ENCODE measurements around the gene SNRNP200. TPM values are rescaled to one million over a fixed set of nuclear protein-coding genes. Genes with fewer than 3 reads are reported as not detected.
A peak's percentile ranks its signal among the peaks of the same experiment; 100 is the strongest.

SNRNP200 gene
- total and polyA plus RNA-seq, 9 donors, result 71.1 to 149 (median 124) TPM

DNA sequence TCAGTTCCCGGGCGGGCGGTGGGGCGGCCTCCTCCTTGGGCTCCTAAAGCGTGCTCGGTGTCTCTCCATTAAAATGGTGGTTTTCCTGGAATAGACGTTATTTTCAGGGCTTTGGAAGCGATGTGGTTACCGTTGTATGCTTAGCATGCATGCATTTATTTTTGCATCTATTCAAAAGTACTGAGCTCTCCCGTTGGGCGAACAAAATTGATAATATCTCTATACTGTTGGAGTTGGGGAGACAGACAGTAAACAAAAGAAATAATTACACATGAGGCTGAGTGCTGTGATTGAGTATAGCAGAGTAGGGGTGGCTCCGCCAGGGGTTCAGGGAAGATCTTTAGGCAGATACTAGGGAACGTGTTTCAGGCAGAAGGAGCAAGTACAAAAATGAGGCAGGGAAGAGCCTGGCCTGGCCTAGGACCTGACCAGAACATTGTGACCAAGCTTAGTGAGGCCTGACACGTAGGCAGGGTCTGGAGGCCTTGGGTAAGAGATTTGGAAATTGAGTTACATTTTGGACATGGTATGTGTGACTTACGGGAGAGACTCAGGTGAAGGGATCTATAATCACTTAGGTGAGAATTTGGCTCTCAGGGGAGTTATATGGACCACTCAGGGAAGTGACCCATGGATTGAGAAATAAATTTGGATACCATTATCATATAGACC is 30.9 kb upstream of the SNRNP200 start:
- TF ChIP-seq EP300 (IDR thresholded peaks at IDR 0.05), result no peak
- no peak for TF ChIP-seq CTCF (IDR thresholded peaks at IDR 0.05)
- TF ChIP-seq POLR2A (IDR thresholded peaks at IDR 0.05), result no peak
- 12 to 15% (median 13%) methylated on average over 15 of the region's 15 CpGs for WGBS, 3 donors
- intact Hi-C loops (cut with DNase I), result no loop called here
- Histone ChIP-seq H3K27me3 (no peaks in the 10 kb centered on the region), H3K4me3 (peak overlapping the region; percentile 59), H3K36me3 (no peaks in the 10 kb centered on the region), H3K4me1 (ENCODE audit: insufficient read depth) (peaks cover 3% of the 10 kb centered on the region), H3K9me3 (no peaks in the 10 kb centered on the region), H3K27ac (no peak overlapping the region)
- no peak for DNase-seq

GRCh38 chr2:96333708-96334107 is 28.4 kb upstream of the SNRNP200 start:
- no peak overlapping the region for H3K4me3 ChIP-seq
- intact Hi-C loops (cut with DNase I), result no loop called here

DNA sequence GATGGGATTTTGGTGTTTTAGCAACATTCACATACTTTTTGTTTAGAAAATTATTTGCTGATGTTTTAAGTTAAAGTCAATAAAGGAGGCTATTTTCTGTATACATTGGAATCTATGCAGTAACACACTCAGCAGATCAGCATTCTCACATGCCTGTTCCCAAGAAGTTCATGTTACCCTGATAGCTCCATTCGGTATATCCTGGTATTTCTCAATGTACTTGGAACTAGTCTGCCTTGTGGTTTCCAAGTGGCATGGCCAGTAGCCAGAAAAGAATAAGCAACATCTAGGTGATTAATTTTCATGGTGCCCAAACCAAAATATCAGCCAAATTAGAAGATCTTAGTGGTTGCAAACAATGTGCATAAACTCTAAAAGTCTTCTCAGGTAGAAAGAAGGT is 25.1 kb upstream of the SNRNP200 start:
- TF ChIP-seq POLR2A (IDR thresholded peaks at IDR 0.05) (no peak), EP300 (IDR thresholded peaks at IDR 0.05) (no peak), CTCF (IDR thresholded peaks at IDR 0.05) (no peak)
- intact Hi-C loops (cut with DNase I), result no loop called here
- no peak for DNase-seq

More at GRCh38 chr2:96333708-96334107, 28.4 kb upstream of the SNRNP200 start:
- no peak for DNase-seq
- H3K9me3 ChIP-seq, result no peaks in the 10 kb centered on the region
- H3K36me3 ChIP-seq, result no peaks in the 10 kb centered on the region
- H3K27ac ChIP-seq, result no peak overlapping the region
- H3K27me3 ChIP-seq, result no peaks in the 10 kb centered on the region
- peaks cover 3% of the 10 kb centered on the region for H3K4me1 ChIP-seq (ENCODE audit: insufficient read depth)
- TF ChIP-seq CTCF (IDR thresholded peaks at IDR 0.05), result no peak
- TF ChIP-seq EP300 (IDR thresholded peaks at IDR 0.05), result no peak
- TF ChIP-seq POLR2A (IDR thresholded peaks at IDR 0.05), result no peak
- WGBS, 3 donors, result 78 to 85% (median 84%) methylated on average over 3 of the region's 3 CpGs

DNA sequence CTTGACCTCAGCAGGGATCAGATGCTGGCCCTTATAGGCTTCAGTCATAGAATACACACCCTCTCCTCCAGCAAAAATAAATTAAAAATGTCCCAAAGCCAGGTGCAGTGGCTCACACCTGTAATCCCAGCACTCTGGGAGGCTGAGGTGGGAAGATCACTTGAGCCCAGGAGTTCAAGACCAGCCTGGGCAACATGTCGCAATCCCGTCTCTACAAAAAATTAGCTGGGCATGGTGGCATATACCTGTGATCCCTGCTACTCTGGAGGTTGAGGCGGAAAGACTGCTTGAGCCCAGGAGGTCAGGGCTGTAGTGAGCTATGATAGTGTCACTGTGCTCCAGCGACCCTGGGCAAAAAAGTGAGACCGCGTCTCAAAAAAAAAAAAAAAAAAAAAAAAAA is 24.5 kb upstream of the SNRNP200 start:
- Histone ChIP-seq H3K9me3 (no peaks in the 10 kb centered on the region), H3K27me3 (no peaks in the 10 kb centered on the region), H3K4me1 (ENCODE audit: insufficient read depth) (peaks cover 3% of the 10 kb centered on the region), H3K36me3 (no peaks in the 10 kb centered on the region), H3K27ac (no peak overlapping the region), H3K4me3 (no peak overlapping the region)
- TF ChIP-seq POLR2A (IDR thresholded peaks at IDR 0.05) (no peak), EP300 (IDR thresholded peaks at IDR 0.05) (no peak), CTCF (IDR thresholded peaks at IDR 0.05) (no peak)
- 91 to 100% (median 96%) methylated on average over 6 of the region's 6 CpGs for WGBS, 3 donors
- no peak for DNase-seq
- intact Hi-C loops (cut with DNase I), result no loop called here

More for the DNA sequence above, 25.1 kb upstream of the SNRNP200 start:
- Histone ChIP-seq H3K4me1 (ENCODE audit: insufficient read depth) (peaks cover 3% of the 10 kb centered on the region), H3K27me3 (no peaks in the 10 kb centered on the region), H3K36me3 (no peaks in the 10 kb centered on the region), H3K9me3 (no peaks in the 10 kb centered on the region), H3K27ac (no peak overlapping the region), H3K4me3 (no peak overlapping the region)
- 41 to 54% (median 47%) methylated on average over 1 of the region's 1 CpG for WGBS, 3 donors
